NCI-H2227 (cell line): ENCODE results near the gene PCYT2.
A peak's percentile ranks its signal among the peaks of the same experiment; 100 is the strongest.
"Not testable (repeated sequence)": the region's sequence is repeated elsewhere in the genome, so short reads cannot be mapped to it uniquely, and the experiment has no call there.

ENCODE experiments used
- DNase-seq: peaks from one replicate; lab custom pipeline; 2025; ENCODE audit not compliant: unreplicated experiment; lab: John Stamatoyannopoulos, UW

Gene PCYT2

GRCh38 chr17:81927653-81928543, 16.7 kb upstream of the PCYT2 start, which contains the start of gene MAFG:
Gene MAFG (minus strand): TSS chr17:81927735. CDS start chr17:81923185, 4,550 bp downstream.
- DNase-seq, result peak; percentile 97

DNA sequence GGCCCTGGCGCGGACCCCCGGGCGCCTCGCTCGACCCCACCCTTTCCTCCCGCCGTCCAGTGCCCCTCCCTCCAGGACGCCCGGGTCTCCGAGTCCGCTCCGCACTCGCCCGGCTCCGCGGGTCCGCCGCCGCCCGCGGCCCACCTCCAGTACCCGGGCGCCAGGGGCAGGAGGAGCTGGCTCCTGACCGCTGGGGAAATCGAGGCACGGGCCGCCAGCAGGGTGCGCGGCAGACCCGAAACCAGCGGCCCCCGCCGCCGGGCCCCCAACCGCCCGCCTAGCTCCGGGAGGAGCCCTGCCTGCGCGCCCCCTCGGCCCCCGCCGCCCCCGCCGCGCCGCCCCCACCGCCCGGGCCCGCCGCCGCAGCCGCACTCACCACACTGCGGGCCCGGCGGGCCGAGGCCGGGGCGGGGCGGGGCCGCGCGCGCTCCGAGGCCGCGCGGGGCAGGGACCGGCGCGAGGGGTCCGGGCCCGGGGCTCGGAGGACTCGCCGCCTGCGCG, 16.0 kb upstream of the PCYT2 start:
- no peak for DNase-seq

GRCh38 chr17:81926451-81927151, 15.4 kb upstream of the PCYT2 start:
- DNase-seq, result peak; percentile 58

- no peak for DNase-seq
These were observed 14.8 kb upstream of the PCYT2 start for GRCh38 chr17:81925860-81926450.

DNA sequence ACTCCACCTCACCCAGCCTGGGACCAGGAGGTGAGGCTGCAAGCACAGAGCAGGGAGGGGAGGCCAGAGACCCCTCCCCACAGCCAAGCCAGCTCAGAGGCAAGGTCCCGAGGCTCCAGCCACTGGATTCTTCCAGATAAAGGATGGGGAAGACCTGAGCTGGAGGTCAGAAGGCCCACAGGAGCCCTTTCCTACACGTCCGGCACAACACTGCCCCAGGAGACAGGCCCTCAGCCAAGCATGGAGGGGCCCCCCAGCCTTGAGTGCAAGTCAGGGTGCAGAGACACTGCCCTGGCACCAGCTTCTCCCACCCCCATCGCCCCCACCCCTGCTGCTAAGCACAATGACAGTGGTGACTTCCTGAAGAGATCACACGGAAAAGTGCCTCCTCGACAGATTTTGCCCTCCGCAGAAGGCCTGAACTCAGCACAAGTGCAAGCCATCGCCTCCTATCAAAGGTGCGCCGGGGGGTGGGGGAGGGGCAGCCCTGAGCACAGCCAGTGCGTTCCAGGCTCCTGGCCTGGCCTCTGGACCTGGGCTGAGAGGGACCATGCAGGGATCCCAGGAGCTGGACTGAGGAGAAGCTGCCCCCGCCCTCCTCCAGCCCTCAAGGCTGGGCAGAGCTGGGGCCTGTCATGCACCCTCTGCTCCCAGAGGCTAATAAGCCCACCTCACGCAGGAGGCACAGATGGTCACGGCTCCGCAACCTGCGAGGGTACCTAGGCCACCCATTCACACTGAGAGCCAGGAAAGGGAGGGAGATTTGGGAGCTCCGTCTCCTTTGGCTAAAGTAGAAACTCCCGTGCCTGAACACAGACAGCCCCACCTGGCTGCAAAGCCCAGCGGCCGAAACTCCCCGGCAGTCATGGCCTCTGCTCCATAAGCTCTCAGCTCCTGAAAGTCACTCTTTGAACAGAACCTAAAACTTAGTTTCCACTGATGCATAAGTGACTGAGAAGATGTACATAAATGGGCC, 13.6 kb upstream of the PCYT2 start:
- no peak for DNase-seq

- peak; percentile 60 for DNase-seq
These were observed 12.4 kb upstream of the PCYT2 start for GRCh38 chr17:81923302-81924260.

DNA sequence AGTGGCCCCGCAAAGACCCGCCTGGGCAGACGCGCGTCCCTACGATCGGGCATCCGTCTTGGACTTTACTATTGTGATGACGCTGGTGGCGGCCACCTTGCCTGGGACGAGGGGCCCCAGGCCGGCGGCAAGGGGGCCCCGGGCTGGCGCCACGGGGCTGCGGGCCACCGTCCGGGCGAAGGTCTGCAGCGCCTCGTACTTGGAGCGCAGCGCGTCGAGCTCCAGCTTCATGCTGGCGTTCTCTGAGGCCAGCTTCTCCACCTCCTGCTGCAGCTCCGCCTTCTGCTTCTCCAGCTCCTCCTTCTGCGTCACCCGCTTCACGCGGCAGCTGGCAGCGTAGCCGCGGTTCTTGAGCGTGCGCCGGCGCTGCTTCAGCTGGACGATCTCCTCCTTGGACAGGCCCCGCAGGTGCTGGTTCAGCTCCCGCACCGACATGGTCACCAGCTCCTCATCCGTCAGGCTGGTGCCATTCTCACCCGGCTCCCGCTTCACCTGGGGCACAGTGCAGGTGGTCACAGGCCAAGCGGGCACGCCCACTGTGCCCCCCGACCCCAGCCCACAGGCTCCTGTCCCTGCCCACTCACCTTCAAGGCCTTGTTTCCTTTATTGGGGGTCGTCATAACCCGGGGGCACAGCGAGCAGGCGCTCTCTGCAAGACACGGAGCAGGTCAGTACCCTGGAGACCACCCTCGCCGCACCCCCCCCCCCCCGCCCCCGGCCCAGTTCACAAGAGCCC, 11.5 kb upstream of the PCYT2 start:
- DNase-seq, result no peak

- DNase-seq, result no peak
These were observed 10.9 kb upstream of the PCYT2 start for GRCh38 chr17:81921996-81922565.

DNA sequence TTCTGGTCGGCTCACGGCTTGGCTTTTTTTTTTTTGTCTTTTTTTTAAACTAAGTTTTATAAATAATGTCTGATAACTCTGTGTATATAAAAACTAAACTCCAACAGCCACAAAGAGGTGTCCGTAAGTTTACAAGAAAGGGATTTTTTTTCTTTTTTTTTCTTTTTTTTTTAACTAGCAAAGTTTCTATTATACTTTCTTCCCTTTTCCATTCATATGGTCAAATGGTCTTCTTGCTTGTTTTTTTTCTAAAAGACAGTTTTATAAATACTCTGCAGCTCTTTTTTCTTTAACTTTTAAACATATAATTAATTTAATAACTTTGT, 10.3 kb upstream of the PCYT2 start:
- DNase-seq, result no peak

DNA sequence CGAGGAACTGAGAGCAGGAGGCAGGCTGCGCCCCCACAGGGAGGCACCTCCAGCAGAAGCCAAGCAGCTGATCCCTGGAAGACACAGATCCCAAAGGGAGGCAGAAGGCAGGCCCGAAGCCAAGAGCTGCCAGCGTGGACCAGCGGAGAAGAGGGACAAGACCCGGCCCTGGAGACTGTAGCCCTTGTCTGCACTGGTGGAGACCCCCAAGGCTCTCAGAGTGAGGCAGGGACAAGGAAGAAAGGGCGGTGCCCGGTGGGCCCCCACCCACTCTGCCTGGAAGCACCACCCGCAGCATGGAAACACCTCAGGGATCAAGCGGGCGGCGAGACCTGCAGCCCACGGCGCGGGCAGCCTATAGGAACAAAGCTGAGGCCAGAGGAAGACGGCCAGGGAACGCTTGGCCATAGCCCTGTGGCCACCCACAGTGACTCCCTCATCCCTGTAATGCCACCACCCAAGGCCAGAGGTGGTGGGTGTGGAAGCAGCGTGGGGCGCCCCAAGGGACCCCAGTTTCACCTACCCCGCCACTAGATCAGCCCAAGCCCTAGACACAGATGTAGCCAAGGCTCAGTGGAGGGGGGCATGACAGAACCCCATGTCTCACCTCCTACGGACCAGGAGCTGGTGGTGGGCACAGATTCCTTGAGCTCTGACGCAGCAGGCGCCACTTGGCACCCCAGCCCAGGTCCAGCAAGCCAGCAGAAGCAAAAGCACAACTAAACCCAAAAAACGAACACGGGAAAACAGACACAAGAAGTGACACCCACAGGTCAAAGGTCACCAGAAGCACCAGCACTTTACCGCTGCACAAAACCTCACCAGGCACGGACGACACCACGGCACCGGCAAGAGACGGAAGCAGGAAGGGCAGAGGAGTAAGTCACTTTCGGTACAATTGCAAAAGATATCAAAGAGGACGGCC, 9.7 kb upstream of the PCYT2 start:
- DNase-seq, result no peak

DNA sequence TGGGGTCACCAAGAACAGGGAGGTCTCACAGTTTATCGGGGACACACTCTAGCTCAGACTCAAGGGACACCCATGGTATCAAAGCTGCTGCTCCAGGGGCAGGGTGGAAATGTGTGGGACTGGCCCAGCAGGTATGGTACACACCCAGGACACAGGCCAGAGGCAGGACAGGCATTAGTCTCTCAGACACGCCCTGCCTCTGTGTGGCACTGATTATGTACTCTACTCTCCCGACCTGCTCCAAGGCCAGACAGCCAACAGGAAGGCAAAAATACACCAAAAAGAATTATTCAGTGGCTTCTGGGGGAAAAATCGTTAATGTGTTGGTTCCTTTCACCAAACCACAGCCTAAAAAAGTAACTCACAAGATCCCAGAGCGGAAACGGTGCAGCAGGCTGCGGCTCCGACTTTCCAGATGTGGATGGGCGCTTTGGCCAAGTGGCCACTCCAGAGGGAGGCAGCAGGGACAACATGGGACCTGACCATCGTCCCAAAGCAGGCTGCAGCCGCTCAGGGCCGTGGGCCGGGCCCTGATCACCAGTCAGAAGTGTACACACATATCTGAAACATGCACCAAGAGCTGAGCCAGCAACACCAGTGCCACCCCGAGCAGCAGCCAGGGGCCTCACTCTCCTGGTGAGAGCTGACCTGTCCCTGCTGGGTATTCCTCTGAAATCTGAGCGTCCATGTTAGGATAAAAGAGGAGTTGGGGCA, 7.8 kb upstream of the PCYT2 start:
- no peak for DNase-seq

DNA sequence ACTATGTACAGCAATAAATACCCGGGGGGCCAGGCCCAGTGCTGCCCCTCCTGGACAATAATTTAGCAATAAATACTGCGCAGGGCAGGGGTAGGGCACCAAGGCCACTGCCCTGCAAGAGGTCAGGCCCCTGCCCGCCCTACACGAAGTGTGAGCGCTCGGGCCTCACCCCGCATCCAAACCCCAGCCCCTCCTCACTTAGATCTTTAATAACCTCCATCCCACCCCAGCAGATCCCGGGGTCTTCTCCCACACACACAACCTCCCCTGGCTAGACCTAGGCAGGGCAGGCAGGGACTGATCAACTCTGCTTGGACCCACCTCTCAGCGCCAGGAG, 7.1 kb upstream of the PCYT2 start:
- not testable (repeated sequence) for DNase-seq

DNA sequence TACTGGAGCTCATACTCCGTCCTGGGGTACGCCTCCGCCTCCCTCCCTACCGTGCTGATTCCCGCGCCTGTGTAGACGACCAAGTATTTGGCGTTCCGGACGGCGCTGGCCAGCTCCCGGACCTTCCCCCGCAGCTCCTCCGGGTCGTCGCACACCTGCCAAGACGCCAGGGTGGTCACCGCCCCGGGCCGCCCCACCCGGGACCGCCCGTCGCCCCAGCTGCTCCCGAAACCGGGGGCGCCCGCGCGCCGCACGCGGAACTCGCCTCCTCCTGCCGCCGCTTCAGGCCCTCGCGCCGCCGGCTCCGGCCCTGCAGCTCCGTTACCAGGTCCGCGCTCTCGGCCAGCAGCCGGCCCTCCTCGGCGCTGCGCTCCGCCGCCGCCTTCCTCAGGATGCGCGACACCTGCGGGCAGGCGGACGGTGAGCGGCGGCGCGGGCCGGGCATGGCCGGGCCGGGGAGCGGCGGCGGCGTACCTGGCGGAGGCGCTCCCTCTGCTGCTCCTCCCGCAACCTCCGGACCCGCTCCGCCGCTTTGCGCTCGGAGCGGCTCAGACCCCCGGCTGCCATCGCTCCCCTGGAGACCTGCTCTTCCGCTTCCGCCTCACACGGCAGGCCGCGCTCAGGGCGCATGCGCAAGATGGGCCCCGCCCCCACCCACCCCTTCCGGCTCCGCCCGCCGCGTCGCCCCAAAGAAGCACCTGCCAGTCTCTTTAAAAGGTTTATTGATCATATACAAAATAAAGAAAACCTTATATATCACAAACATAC, 6.5 kb upstream of the PCYT2 start, which contains the start of gene SIRT7:
Gene SIRT7, minus strand, starts transcription at position 612 of the 768 bp plus-strand sequence. Its CDS starts 45 bp downstream, at position 567.
- peak; percentile 91 for DNase-seq

- DNase-seq, result peak; percentile 31
These were observed 5.2 kb upstream of the PCYT2 start for GRCh38 chr17:81916234-81917001.

DNA sequence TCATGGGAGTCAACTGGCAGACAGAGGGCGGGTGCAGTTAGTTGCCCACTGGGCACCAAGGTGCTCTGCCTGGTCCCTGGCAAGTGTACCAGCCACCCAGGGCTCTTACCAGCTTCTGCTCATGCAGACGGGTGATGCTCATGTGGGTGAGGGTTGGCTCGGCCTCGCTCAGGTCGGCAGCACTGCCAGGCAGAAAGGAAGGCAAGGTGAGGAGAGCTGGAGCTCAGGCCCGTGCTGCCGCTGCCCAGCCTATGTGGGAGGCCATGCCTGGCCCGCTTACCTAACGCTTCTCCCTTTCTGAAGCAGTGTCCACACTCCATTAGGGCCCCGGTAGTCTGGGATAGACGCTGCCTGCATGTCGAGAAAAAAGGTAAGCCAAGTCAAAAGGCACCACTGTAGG, 4.1 kb upstream of the PCYT2 start:
- DNase-seq, result no peak
